Measurements from ENCODE around the gene PPIP5K2.
A peak's percentile ranks its signal among the peaks of the same experiment; 100 is the strongest.
"Not testable (repeated sequence)": the region's sequence is repeated elsewhere in the genome, so short reads cannot be mapped to it uniquely, and the experiment has no call there.

PPIP5K2 gene

GRCh38 chr5:103119765-103120606, at the start of gene PPIP5K2, which contains the start of gene GIN1:
TSS of gene PPIP5K2 (plus strand) at chr5:103120301. CDS start at chr5:103129590, 9,289 bp downstream.
TSS of gene GIN1 (minus strand) at chr5:103120138. CDS start at chr5:103108707, 11,431 bp downstream.
- Histone ChIP-seq H3K27ac (ENCODE audit: poor library complexity, severe bottlenecking) (peak within 1 kb of the TSS; percentile 90), H3K4me3 (ENCODE audit: severe bottlenecking) (peak within 1 kb of the TSS; percentile 51), H3K27me3 (ENCODE audit: insufficient read depth, poor library complexity, severe bottlenecking) (no peaks in the 10 kb centered on the region), H3K9me3 (ENCODE audit: severe bottlenecking) (no peaks in the 10 kb centered on the region), H3K36me3 (ENCODE audit: low read depth) (no peaks in the 10 kb centered on the region), H3K4me1 (ENCODE audit: insufficient read depth, poor library complexity, severe bottlenecking) (no peaks in the 10 kb centered on the region)
- no peak for TF ChIP-seq CTCF (IDR thresholded peaks at IDR 0.05; ENCODE audit: poor library complexity, severe bottlenecking)
- peak; percentile 96 for DNase-seq (ENCODE audit: low spot score)
- peak; percentile 92 for ATAC-seq (ENCODE audit: low read depth)

- H3K9me3 ChIP-seq (ENCODE audit: severe bottlenecking); H3K27me3 ChIP-seq (ENCODE audit: insufficient read depth, poor library complexity, severe bottlenecking); H3K4me3 ChIP-seq (ENCODE audit: severe bottlenecking); H3K27ac ChIP-seq (ENCODE audit: poor library complexity, severe bottlenecking); ATAC-seq (ENCODE audit: low read depth); H3K4me1 ChIP-seq (ENCODE audit: insufficient read depth, poor library complexity, severe bottlenecking); H3K36me3 ChIP-seq (ENCODE audit: low read depth); DNase-seq (ENCODE audit: low spot score): not testable (repeated sequence)
These were observed 46.6 kb upstream of the PPIP5K2 start for GRCh38 chr5:103073500-103073899.

- no peak for ATAC-seq (ENCODE audit: low read depth)
- Histone ChIP-seq H3K4me3 (ENCODE audit: severe bottlenecking) (no peak overlapping the region), H3K4me1 (ENCODE audit: insufficient read depth, poor library complexity, severe bottlenecking) (no peaks in the 10 kb centered on the region), H3K36me3 (ENCODE audit: low read depth) (no peaks in the 10 kb centered on the region), H3K9me3 (ENCODE audit: severe bottlenecking) (no peaks in the 10 kb centered on the region), H3K27me3 (ENCODE audit: insufficient read depth, poor library complexity, severe bottlenecking) (no peaks in the 10 kb centered on the region), H3K27ac (ENCODE audit: poor library complexity, severe bottlenecking) (no peak overlapping the region)
- no peak for DNase-seq (ENCODE audit: low spot score)
- no peak for TF ChIP-seq CTCF (IDR thresholded peaks at IDR 0.05; ENCODE audit: poor library complexity, severe bottlenecking)
These were observed 44.7 kb upstream of the PPIP5K2 start for GRCh38 chr5:103075442-103075841.

- no peak overlapping the region for H3K4me3 ChIP-seq (ENCODE audit: severe bottlenecking)
- TF ChIP-seq CTCF (IDR thresholded peaks at IDR 0.05; ENCODE audit: poor library complexity, severe bottlenecking), result no peak
- peaks cover 7% of the 10 kb centered on the region for H3K9me3 ChIP-seq (ENCODE audit: severe bottlenecking)
- no peaks in the 10 kb centered on the region for H3K27me3 ChIP-seq (ENCODE audit: insufficient read depth, poor library complexity, severe bottlenecking)
- no peak overlapping the region for H3K27ac ChIP-seq (ENCODE audit: poor library complexity, severe bottlenecking)
- H3K4me1 ChIP-seq (ENCODE audit: insufficient read depth, poor library complexity, severe bottlenecking), result no peaks in the 10 kb centered on the region
- H3K36me3 ChIP-seq (ENCODE audit: low read depth), result no peaks in the 10 kb centered on the region
- ATAC-seq (ENCODE audit: low read depth) (no peak), DNase-seq (ENCODE audit: low spot score) (no peak)
These were observed 40.3 kb upstream of the PPIP5K2 start for GRCh38 chr5:103079796-103080195.

- peaks cover 26% of the 10 kb centered on the region for H3K36me3 ChIP-seq (ENCODE audit: low read depth)
These were observed 33.6 kb upstream of the PPIP5K2 start for GRCh38 chr5:103086547-103086946.

More at GRCh38 chr5:103086547-103086946, 33.6 kb upstream of the PPIP5K2 start:
- H3K27me3 ChIP-seq (ENCODE audit: insufficient read depth, poor library complexity, severe bottlenecking), result no peaks in the 10 kb centered on the region
- no peak overlapping the region for H3K27ac ChIP-seq (ENCODE audit: poor library complexity, severe bottlenecking)
- no peak overlapping the region for H3K4me3 ChIP-seq (ENCODE audit: severe bottlenecking)
- ATAC-seq (ENCODE audit: low read depth), result peak; percentile 38; the same call in 1 of the 3 replicates
- no peak for TF ChIP-seq CTCF (IDR thresholded peaks at IDR 0.05; ENCODE audit: poor library complexity, severe bottlenecking)
- no peak for DNase-seq (ENCODE audit: low spot score)
- H3K4me1 ChIP-seq (ENCODE audit: insufficient read depth, poor library complexity, severe bottlenecking), result no peaks in the 10 kb centered on the region
- peaks cover 7% of the 10 kb centered on the region for H3K9me3 ChIP-seq (ENCODE audit: severe bottlenecking)

Data from RWPE2 (cell line).